Mammary epithelial cell (primary cell): ENCODE data around the gene PRPF8.

Experiments used
- CTCF ChIP-seq, 2 donors: IDR thresholded peaks in 1 of 2; conservative IDR thresholded peaks in 1 of 2; 2 replicates each; pipeline ENCODE4 v1.5.1; 2011 to 2012; ENCODE audit warnings: inconsistent platforms in 2 of 2, low read length in 2 of 2, mild to moderate bottlenecking in 2 of 2, control low read depth in 1 of 2, low read depth in 1 of 2; ENCODE audit not compliant: insufficient read depth in 1 of 2; ENCODE audit errors: extremely low read depth in 1 of 2
- EZH2 ChIP-seq: IDR thresholded peaks from 2 replicates; pipeline ENCODE4 v1.6.1; 2012; ENCODE audit warnings: low read length, inconsistent platforms, borderline replicate concordance

- TF ChIP-seq CTCF (conservative IDR thresholded peaks at IDR 0.05 in 1 of 2, IDR thresholded peaks at IDR 0.05 in 1 of 2; ENCODE audit: extremely low read depth in 1 of 2, insufficient read depth in 1 of 2, low read depth in 1 of 2, low read length in 2 of 2), result peak; percentile 53 to 71
- TF ChIP-seq EZH2, result no peak
Measured at GRCh38 chr17:1713878-1714426, 29.3 kb upstream of the PRPF8 start.
